ENCODE data around the gene CTNNA3.

GRCh38 chr10:66842867-66843266, 853.1 kb downstream of the CTNNA3 start:
- TF ChIP-seq POLR2A (IDR thresholded peaks at IDR 0.05; ENCODE audit: low read depth, low read length) (no peak), POLR2AphosphoS5 (IDR thresholded peaks at IDR 0.05; ENCODE audit: insufficient read depth, low read depth, low read length) (no peak)
- TF ChIP-seq, protein P1, sequence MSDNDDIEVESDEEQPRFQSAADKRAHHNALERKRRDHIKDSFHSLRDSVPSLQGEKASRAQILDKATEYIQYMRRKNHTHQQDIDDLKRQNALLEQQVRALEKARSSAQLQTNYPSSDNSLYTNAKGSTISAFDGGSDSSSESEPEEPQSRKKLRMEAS (IDR thresholded peaks at IDR 0.05; ENCODE audit: insufficient read depth, insufficient read length), result no peak
- TF ChIP-seq, protein P2, sequence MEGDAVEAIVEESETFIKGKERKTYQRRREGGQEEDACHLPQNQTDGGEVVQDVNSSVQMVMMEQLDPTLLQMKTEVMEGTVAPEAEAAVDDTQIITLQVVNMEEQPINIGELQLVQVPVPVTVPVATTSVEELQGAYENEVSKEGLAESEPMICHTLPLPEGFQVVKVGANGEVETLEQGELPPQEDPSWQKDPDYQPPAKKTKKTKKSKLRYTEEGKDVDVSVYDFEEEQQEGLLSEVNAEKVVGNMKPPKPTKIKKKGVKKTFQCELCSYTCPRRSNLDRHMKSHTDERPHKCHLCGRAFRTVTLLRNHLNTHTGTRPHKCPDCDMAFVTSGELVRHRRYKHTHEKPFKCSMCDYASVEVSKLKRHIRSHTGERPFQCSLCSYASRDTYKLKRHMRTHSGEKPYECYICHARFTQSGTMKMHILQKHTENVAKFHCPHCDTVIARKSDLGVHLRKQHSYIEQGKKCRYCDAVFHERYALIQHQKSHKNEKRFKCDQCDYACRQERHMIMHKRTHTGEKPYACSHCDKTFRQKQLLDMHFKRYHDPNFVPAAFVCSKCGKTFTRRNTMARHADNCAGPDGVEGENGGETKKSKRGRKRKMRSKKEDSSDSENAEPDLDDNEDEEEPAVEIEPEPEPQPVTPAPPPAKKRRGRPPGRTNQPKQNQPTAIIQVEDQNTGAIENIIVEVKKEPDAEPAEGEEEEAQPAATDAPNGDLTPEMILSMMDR (IDR thresholded peaks at IDR 0.05; ENCODE audit: extremely low read depth in 1 of 2, insufficient read depth in 1 of 2, low read depth in 1 of 2, low read length in 2 of 2), result no peak
